Midbrain (tissue), 1 donor: ENCODE data around the gene NPHP4.

Experiments used
- DNase-seq: peaks from one replicate; lab custom pipeline; 2025; lab: John Stamatoyannopoulos, UW

Gene NPHP4

DNA sequence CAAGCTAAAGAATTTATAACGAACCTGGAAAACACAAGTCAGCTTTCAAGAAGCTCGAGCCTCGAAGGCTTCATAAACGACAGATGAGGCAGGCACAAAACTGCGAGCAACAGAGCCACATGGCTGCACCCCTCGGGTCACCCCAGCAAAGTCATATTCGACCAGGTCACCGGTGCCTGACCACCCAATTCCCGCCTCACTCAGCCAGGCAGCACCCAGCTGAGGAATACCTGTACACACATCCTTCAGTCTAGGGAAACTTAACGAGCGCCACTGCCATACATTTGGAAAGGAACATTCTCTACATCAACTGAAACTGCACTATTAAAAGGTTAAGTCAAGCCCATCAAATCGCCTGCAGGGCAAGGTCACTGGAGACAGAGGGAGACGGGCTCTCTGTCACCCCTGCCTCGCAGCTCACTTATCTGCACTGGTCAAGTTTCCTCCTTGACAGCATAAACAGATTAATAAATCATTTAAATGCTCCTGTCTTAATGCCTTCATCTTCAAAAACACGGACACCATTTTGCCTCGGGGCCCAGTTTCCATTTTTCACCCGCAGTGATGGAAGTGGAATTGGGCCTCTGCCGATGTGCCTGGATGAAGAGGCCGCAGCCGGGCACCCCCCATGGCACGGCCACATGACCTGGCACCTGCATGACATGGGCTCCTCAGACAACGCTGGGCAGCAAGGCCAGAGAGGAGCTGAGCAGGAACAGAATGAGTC lies 20.6 kb downstream of the NPHP4 start:
- no peak for DNase-seq

- no peak for DNase-seq
Observed at GRCh38 chr1:5970610-5971273, 21.5 kb downstream of the NPHP4 start.

DNA sequence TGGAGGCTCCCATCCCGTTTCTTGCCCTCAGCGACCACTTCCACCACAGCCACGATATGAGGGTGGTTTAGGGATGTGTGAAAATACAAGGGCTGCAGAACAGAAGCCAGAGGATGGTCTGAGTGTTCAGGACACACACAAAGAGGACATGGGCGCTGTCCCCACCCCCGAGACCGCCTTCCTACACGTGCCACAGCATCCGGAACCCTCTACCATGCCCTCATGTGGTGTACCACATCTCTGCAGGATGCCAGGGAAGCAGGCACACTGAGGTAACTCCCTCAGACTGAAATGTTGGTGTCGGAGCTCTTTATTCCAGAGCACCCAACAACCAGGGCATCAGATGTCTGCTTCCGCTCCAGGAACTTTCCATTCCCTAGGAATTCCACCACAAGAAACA lies 23.1 kb downstream of the NPHP4 start:
- no peak for DNase-seq

- DNase-seq = no peak
Observed at GRCh38 chr1:5968161-5968736, 24.0 kb downstream of the NPHP4 start.

DNA sequence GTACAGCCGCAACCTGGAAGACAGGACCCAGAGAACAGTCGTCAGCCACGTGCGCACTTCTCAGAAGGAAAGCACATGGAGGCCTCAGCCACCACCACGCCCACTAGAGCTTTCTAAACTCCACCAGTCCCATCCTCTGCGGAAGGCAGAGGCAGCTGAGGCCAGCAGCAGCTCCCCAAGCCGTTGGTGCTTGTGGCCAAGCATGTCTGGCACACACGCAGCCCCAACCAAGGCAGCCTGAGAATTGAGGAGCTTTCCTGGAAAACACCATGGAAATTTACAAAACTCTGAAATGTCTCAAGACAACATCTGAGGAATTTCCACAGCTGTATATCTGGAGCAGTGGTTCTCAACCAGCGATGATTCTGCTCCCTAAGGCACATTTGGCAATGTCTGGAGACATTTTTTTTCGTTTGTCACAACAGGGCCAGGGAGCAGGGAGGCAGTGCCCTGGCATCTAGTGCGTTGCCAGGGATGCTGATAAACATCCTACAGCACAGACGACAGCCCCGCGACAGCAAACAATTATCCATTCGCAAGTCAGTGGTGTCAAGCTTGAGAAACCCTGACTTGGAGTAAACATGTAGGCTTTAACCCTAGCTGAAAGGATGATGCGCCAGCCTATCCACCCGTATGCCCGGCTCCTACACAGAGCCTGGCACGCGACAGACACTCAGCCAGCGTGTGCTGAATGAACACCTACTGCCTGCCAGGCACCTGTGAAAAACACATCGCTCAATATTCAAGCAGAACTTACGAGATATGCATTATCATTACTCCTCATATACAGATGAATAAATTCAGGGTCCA lies 24.7 kb downstream of the NPHP4 start:
- no peak for DNase-seq

DNA sequence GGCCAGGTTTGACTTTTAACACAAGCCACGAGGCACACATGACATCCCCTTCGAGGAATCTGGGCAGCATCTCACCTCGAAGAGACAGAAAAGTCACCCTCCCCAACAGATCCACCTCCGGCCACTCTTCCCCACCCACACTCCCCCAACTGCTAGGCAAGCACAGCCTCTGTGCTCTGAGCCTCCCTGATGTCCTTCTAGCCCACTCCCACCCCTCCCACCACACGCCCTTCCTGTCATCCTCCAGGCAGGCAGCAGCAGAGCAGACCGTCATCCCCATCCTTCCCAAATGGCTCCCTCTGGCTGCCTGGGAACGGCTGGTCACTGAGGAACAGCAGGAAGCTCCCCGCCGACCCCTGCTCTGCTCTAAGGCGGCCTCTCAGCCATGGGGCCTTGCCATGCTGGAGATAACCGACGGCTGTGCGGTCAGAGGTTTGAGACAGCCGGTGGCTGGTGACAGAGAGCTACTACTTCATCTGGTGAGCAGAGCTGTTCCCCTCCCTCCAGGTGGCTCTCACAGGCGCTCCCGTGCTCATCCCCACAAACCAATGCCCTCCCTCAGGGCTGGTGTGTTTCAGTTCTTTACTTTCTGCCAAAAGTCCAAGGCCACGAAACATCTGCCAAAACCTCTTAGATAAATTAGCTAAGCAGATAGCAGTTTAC lies 25.6 kb downstream of the NPHP4 start:
- DNase-seq = no peak

- no peak for DNase-seq
Observed at GRCh38 chr1:5965586-5966131, 26.6 kb downstream of the NPHP4 start.

DNA sequence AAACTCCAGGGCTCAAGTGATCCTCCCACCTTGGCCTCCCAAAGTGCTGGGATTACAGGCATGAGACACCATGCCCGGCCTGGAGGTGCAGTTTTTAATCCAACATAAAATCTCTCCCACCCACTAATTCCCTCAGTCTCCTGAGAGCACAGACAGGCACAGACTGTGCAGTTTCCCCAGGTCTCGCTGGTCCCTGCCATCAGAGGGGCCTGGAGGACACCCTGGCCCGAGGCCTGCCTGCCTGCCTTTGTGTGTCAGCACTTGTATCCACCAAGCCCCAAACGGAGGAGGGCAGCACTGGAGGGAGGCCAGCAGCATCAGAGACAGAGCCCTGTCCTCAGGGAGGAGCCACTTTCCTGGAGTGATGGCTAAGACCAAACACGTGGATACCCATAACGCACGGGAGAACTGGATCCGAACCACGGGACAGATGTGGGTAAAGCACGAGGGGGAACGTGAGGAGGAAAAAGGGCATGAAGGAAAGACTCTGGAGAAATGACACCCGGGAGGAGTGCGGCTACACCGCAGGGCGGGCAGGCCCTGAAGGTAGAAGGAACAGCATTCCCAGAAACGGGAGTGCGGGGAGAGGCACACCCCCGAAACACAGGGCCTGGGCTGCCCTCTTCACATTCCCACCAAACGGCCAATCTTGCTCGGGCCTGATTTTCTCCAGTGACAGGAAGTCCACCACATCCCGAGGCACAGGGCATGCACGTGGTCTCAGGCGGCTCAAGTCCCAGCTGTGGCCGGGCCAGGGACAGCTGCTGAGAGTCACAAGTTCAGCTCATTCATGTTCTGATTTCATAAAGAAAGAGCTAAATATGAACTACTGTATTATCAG lies 29.7 kb downstream of the NPHP4 start:
- DNase-seq = no peak

GRCh38 chr1:5961601-5962000 lies 30.6 kb downstream of the NPHP4 start:
- DNase-seq = no peak

DNA sequence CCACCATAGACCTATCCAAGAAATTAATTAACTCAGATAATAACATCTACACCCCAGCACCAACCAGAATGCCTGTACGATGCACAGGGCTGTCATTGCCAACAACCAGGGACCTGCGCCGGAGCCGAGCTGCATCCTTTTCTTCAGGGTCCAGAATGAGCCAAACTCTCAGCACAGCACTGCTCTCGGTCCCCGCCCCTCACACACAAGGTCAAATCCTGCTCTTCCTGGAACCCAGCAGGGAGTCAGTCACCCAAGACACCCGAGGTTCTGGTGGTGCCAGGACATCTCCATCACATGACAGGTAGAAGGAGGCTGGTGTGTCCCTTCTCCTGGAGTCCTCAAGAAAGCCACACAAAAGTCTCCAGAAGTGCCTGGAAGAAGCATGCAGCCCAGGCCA lies 31.9 kb downstream of the NPHP4 start:
- DNase-seq = no peak

DNA sequence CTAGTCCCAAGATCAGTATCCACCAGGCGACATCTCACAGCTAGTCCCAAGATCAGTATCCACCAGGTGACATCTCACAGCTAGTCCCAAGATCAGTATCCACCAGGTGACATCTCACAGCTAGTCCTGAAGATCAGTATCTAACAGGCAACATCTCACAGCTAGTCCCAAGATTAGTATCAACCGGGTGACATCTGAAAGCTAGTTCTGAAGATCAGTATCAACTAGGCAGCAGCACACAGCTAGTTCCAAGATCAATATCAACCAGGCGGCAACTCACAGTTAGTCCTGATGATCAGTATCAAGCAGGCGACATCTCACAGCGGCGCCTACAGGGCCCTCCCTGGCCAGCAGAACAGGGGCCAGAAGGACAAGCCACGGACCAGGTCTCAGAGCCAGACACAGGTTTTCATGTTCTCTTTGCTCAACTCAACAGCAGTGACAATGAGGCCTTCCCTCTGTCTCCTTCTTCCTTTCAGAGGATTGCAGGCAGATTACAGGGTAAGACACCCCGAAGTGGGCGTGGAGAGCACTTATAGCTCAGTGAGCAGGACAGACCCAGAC lies 32.5 kb downstream of the NPHP4 start:
- DNase-seq = no peak

DNA sequence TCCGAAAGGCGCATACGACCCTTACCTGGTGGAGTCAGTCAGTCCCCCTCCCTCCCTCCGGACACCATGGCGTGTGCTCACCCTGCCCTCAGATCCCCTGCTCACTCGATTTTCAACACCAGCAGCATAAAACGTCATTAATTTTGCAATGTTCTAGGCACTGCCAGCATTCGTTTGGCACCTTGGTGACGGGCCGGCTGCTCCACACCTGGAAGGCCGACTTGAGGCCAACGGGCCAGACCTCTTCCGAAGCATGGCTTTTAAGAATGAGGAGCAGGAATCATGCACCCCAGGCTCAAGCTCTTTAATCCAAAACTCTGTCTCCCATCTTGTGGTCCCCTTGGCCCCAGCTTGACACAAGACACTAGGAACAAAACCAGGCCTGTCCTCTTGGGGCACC lies 33.1 kb downstream of the NPHP4 start:
- DNase-seq = no peak

DNA sequence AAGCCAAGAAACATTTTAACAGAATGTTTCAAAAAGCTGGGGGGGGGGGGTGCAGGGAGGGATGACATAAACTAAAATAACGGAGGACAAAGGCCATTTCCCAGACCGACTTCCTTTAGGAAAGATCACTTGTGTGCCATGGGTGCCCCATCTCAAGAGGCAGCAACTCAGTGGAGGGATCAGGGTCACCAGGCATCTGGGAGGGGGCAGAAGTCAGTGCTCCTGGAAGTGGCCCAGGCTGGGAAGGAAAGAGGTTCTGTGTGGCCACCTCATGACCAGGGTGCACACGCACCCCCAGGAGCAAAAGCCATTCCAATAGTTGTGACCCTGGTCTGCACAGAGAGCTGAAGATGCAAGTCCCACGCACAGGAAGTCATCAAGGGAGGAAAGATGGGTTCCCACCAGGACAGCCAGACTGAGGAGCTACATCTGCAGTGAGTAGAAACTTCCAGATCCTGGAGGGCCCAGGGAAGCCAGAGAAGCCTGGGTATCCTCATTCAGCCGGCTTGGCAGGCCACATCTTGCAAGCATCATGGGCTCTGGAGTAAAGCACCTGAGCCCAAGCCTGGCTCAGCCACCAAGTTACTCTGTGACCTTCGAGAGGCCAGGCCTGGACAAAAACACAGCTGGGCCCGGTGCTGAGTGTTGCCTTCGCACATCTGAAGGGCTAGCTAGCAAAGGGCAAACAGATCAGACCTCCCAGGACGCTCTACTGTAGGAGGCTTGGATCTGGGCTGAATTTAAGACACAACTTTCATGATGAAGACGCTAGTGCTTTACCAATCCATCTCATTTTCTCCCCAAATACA lies 36.0 kb downstream of the NPHP4 start:
- no peak for DNase-seq

DNA sequence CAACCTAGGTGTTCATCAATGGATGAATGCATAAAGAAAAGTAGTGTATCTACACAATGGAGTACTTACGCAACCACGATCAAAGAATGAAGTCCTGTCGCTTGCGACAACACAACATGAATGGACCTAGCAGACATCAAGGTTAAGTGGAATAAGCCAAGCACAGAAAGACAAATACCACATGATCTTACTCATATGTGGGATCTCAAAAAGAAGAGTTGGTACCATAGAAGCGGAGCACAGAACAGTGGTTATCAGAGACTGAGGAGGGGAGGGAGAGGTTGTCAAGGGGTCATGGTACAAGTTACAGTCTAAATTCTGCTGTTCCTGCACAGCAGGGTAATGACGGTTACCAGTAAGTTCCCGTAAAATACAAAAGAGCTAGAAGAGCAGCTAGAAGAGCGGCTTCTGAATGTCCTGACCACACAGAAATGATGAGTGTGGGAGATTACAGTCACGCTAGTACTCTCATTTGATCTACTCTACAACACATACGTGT lies 36.7 kb downstream of the NPHP4 start:
- DNase-seq = no peak

DNA sequence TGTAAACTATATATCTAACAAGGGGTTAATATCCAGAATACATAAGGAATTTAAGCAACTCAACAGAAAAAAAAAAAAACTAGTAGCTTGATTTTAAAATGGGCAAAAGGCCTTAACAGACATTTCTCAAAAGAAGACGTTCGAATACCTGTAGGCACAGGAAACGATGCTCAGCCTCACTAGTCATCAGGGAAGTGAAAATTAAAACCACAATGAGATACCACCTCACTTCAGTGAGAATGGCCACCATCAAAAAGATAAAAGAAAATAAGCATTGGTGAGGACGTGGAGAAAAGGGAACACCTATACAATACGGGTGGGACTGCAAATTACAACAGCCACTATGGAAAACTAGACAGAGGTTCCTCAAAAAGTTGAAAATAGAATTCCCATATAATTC lies 37.3 kb downstream of the NPHP4 start:
- DNase-seq = no peak

- no peak for DNase-seq
Observed at GRCh38 chr1:5953386-5953785, 38.8 kb downstream of the NPHP4 start.

DNA sequence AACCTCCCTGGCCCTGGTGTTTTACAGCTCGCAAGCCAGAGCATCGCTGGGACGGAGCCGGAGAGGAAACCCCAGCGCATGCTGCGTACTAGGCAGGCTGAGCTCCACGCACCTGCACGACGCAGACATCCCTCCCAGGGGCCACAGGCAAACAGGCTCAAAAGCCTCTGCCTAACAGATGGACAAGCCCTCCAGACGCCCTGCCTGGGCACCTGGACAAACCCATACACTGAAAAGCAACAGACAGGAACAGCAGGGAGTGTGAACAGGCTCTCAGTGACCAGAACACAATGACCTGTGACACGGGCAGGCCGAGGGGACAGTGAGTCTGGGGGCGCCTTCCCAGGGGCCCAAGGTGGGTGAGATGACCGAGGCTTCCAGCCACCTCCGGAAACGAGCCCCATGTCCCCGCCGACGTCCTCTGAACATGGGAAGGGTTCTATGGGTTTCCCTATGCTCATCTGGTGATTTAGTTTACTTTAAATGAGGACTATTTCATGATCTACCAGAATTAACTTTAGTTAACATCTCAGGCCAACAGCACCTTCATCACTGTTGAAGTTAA lies 40.3 kb downstream of the NPHP4 start:
- no peak for DNase-seq

DNA sequence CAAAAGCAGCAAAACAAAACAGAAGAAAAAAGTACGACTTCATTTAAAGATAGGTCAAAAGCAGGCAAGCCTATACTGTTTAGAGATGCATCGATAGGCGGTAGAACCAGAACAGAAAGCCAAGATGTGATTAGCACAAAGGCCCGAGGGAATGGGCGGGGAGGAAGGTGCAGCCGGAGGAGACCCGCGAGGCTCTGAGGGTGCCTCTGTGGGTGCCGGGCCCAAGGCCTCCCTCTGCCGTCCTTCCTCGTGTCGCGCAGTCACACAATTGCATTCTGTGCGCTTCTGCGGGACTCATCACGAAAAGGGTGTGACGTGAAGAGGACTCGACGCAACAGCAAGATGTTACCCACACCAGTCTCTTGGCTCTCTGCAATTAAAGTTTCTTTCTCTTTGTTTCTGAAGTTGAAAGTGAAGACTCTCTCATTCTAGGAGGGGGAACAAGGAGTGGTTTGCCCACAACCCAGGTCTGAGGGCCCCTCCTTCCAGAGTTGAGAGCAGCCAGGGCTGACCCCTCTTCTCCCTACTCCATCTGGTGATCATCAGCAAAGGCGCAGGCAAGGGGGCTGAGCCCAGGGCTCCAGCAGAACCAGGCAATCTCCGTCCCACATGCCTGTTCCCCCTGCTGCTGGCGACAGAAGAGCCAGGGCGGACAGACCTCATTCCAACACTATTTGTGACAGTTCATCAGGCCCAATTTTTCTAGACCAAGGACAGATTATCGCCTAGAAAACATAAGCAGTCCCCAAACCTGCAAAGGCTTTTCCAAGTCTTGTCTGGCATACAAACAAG lies 41.0 kb downstream of the NPHP4 start:
- no peak for DNase-seq
